NCI-H510A (cell line): ENCODE data around the gene CST3.
"Not testable (repeated sequence)": the region's sequence is repeated elsewhere in the genome, so short reads cannot be mapped to it uniquely, and the experiment has no call there.

Experiments
- DNase-seq: peaks from one replicate; lab custom pipeline; 2025; lab: John Stamatoyannopoulos, UW

Gene CST3

GRCh38 chr20:23628402-23629016, 9.2 kb downstream of the CST3 start:
- no peak for DNase-seq

GRCh38 chr20:23627501-23627900, 10.3 kb downstream of the CST3 start:
- no peak for DNase-seq

- no peak for DNase-seq
Observed at GRCh38 chr20:23626040-23626620, 11.6 kb downstream of the CST3 start.

- no peak for DNase-seq
Observed at GRCh38 chr20:23625236-23625964, 12.4 kb downstream of the CST3 start.

- DNase-seq: no peak
Observed at GRCh38 chr20:23624324-23624691, 13.4 kb downstream of the CST3 start.

- DNase-seq: no peak
Observed at GRCh38 chr20:23623666-23624323, 14.0 kb downstream of the CST3 start.

- DNase-seq: no peak
Observed at GRCh38 chr20:23622839-23623343, 14.9 kb downstream of the CST3 start.

- not testable (repeated sequence) for DNase-seq
Observed at GRCh38 chr20:23622401-23622800, 15.4 kb downstream of the CST3 start.

- DNase-seq: not testable (repeated sequence)
Observed at GRCh38 chr20:23620670-23621386, 16.9 kb downstream of the CST3 start.

- no peak for DNase-seq
Observed at GRCh38 chr20:23614163-23614562, 23.6 kb downstream of the CST3 start.

- DNase-seq: no peak
Observed at GRCh38 chr20:23613676-23614075, 24.1 kb downstream of the CST3 start.

- no peak for DNase-seq
Observed at GRCh38 chr20:23612396-23612795, 25.4 kb downstream of the CST3 start.

- DNase-seq: no peak
Observed at GRCh38 chr20:23609486-23610109, 28.2 kb downstream of the CST3 start.

- no peak for DNase-seq
Observed at GRCh38 chr20:23608251-23608846, 29.4 kb downstream of the CST3 start.

- no peak for DNase-seq
Observed at GRCh38 chr20:23607497-23608245, 30.1 kb downstream of the CST3 start.

- peak; percentile 45 for DNase-seq
Observed at GRCh38 chr20:23606652-23607049, 31.1 kb downstream of the CST3 start.

GRCh38 chr20:23605867-23606651, 31.7 kb downstream of the CST3 start, which contains the start of gene CST9:
CST9 (minus strand) TSS chr20:23605917; CDS start chr20:23605864, 53 bp downstream.
- no peak for DNase-seq

GRCh38 chr20:23604306-23604705, 33.4 kb downstream of the CST3 start:
- DNase-seq: no peak

- no peak for DNase-seq
Observed at GRCh38 chr20:23603321-23603720, 34.4 kb downstream of the CST3 start.
